ENCODE results near the gene KCNK3.

- TF ChIP-seq CTCF (IDR thresholded peaks at IDR 0.05) (no peak), POLR2A (IDR thresholded peaks at IDR 0.05) (no peak), EP300 (IDR thresholded peaks at IDR 0.05) (no peak), POLR2AphosphoS5 (IDR thresholded peaks at IDR 0.05) (no peak)
Measured at GRCh38 chr2:26687801-26688200, 4.7 kb upstream of the KCNK3 start.

All from gastroesophageal sphincter (tissue), 3 donors.